GM19468 (cell line): ENCODE data around the gene CALN1.

Experiments used
- ATAC-seq: cut with Tn5 transposase; IDR thresholded peaks from one replicate; pipeline ENCODE4 v1.9.1; 2021; ENCODE audit warnings: mild to moderate bottlenecking, moderate library complexity, moderate number of reproducible peaks; ENCODE audit not compliant: unreplicated experiment; ENCODE audit errors: extremely low read depth

Gene CALN1

DNA sequence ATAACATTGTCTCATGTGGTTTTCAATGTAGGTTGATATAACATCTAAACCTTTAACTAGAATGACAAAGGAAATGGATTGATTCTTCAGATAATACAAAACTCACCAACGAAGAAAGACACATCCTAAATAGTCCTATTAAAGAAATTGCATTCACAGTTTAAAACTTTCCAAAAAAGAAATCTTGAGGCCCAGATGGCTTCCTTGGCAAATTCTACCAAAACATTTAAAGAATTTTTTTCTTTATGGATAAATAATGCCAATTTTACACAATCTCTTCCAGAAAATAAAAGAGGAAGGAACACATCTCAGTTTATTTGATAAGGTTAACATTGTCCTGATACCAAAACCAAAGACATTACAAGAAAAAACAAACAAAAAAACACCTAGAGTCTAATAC is 349.5 kb downstream of the CALN1 start:
- no peak for ATAC-seq

DNA sequence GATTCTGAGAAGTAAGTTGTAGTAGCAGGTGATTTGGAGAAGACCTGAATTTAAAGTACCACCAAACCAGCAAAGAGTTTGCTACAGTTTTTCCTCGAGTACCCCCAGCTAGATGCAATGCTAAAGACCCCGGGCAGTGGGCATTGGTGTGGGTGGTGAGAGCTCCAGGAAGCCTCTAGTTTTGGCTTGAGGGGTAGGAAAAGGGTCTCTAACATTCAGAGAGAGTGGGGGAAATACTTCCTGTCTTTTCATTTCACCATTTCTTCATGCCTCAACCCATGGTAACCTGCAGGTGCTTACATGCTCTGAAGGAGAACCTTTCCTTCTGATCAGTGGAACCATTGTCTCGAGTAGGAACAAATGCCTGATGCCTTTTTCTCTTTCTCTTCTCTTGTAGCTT is 352.2 kb downstream of the CALN1 start:
- ATAC-seq, result no peak

- no peak for ATAC-seq
These were observed 353.6 kb downstream of the CALN1 start for GRCh38 chr7:72058579-72058978.

DNA sequence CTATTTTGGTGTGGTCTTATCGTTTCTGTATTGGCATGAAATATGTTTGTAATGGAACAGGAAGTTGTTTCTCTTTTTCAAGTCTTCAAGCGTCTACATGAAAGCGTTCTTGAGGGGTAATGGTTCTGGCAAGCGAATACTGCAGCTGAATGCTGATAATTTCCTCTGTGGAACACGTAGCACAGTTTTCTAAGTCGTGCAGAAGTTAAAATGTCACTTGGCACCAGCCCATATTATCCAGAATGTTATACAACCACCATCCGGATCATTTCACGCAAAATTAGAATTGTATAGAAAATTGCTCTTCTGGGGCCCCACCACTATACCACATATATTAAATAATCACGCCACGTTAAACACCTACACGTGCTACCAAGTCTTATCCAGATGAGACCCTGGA is 354.3 kb downstream of the CALN1 start:
- ATAC-seq, result no peak

- ATAC-seq, result no peak
These were observed 354.9 kb downstream of the CALN1 start for GRCh38 chr7:72057231-72057630.

DNA sequence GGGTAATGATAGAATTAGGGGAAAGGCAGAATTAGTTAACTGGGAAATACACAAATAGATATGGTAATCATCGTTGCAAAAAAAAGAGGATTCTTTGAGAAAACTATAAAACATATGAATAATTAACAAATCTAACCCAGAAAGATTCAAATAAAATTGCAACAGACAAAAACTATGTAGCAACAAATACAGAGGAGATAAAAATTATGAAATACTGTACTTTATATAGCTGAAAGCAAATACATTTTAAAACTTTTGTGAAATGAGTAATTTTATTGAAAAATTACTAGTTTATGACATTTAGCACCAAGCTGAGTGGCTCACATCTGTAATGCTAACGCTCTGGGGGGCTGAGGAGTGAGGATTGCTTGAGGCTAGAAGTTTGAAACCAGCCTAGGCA is 356.7 kb downstream of the CALN1 start:
- no peak for ATAC-seq

- no peak for ATAC-seq
These were observed 358.8 kb downstream of the CALN1 start for GRCh38 chr7:72053292-72053691.

- no peak for ATAC-seq
These were observed 363.7 kb downstream of the CALN1 start for GRCh38 chr7:72048420-72048819.

DNA sequence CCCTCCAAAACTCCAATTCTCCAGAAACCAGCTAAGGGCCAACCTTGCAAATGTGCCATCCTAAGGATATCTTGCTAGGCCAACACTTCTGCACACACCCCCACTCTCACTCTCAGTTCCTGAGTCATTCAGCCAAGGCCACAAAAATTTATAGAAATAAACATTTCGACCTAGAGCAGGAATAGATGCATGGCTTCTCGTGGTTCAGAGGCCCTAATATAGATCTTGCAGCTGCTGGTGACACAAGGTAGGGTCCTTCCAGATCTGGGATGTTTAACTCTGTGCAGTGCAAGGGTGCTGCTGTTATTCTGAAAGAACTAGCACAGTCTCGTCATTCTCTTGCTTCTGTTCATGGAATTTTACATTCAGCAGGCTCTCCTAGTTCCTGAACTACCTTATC is 369.3 kb downstream of the CALN1 start:
- ATAC-seq, result no peak

GRCh38 chr7:72040641-72041040 is 371.5 kb downstream of the CALN1 start:
- ATAC-seq, result no peak

DNA sequence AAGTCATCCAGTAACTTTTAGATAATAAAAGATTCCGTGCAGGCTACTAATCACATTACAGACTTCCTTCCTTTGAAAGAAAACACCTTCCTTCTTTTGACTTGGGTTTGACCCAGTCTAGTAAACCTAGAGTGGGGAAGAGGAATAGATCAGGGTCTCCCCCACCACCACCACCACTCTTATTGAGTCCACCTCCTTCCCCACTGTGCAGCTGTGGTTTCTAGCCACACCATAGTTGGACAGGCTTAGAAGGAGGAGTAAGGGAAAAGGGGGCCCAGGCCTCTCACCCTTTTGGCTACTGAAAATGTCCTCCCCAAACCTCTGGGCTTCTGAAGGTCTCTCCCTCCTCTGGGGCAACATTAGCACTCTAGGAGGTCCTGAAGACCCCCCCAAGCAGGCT is 372.7 kb downstream of the CALN1 start:
- ATAC-seq, result no peak

DNA sequence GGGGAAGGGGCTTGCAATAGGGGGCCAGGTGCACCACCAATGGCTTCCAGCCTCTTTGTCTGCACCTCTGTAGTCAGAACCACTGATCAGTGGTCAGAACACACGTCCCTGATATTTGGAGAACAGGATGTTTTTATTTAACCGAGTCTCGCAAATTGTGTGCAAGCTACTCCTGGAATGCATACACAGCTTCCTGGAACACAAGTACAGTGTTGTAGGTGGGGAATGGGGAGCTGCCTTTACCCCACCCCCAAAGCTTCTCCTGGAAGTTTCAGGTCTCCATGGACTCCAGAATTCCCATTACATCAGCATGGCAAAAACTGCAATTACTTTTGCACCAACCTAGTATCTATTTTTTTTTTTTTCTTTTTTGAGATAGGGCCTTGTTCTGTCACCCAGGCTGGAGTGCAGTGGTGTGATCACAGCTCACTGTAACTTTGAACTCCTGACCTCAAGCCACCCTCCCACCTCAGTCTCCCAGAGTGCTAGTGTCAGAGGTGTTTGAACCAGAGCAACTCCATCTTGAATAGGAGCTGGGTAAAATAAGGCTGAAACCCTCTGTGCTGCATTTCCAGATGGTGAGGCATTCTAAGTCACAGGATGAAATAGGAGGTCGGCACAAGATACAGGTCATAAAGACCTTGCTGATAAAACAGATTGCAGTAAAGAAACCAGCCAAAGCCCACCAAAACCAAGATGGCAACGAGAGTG is 374.0 kb downstream of the CALN1 start:
- ATAC-seq, result no peak

- ATAC-seq, result no peak
These were observed 374.6 kb downstream of the CALN1 start for GRCh38 chr7:72037516-72037915.

- ATAC-seq, result no peak
These were observed 376.9 kb downstream of the CALN1 start for GRCh38 chr7:72035266-72035665.

- no peak for ATAC-seq
These were observed 379.2 kb downstream of the CALN1 start for GRCh38 chr7:72032934-72033333.

DNA sequence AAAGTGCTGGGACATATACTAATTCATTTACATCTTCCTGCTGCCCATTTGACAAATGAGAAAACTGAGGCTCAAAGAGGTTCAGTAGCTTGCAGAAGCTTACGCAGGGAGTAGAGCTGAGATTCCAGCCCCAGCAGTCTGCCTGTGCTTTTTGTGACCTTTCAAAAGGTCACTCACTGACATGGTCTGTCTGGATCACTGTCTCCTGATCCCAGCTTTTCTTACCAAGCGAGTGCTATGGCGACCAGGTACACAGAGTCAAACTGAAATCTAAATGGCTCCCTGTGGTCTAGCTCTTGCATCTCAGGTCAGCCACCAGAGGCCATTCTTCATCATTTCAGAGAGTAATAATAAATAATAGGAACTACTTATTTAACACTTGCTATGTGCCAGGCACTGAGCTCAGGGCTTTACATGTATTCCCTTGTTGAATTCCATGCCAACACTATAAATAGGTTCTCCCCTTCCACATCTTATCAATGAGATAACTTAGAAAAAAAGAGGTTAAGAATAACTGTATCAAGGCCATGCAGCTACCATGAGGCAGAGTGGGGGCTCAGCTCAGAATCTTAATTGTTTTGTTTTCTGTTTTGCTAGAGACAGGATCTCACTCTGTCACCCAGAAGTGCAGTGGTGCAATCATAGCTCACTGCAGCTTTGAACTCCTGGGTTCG is 381.0 kb downstream of the CALN1 start:
- no peak for ATAC-seq

- no peak for ATAC-seq
These were observed 383.9 kb downstream of the CALN1 start for GRCh38 chr7:72028267-72028666.

DNA sequence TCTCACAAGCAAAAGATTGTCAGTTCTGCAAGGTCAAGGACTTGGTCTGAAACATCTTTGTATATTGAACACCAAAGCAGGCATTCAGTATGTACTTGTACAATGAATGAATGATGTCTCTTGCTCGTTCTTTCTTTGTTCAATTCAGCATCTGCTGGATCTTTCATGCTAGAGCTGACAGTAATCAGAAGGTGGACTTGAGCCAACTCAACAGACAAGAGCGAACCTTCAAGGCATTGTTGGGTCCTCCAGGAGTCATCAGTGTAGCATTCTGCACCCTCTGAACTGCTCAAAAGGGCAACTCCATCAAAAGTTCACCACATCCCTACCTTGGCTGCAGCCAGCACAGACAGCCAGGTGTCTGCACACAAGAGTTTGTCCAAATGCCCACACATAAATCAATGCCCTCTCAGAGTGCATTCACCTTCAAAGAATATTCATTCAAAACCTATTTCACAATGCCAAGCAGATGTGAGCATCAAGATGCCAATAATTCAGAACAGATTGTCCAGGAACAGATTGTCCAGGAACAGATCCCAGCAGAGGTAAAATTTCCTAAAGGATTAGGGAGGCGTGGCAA is 386.7 kb downstream of the CALN1 start:
- ATAC-seq, result no peak

DNA sequence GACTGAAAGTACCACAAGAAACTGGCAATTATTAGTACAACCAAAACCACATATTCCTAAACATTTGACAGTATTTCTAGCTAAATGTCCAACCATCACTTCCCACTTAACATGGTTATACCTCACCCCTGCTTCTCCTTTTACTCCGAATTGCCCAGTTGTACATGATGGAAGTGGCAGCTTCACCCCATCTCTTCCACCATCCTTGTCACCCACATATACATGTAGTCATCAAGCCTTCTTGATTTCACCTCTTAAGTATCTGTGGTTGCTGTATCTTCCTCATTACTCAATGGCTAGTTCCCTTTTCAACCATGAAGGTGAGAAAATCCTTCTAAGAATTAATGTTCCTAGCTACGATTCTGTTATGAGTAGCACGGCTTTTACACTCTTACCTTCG is 388.2 kb downstream of the CALN1 start:
- ATAC-seq, result no peak

DNA sequence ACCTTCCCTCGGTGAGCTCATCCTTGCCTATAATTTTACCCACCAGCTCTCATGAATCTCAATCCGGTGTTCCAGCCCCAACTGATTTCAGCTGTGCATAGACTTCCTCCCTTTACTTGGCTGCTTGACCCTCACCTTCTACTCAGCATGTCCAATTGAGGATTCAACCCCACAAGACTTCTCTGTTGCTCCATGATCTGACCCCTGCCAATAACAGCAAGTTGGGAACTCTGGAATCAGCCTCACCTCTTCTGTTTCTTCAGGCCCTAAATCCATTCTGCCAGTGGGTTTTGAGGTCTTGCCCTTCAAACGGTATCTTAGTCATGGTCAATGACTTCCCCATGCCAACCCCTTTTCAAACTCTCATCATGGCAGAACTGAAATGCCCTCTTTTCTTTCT is 390.4 kb downstream of the CALN1 start:
- ATAC-seq, result no peak

- no peak for ATAC-seq
These were observed 391.8 kb downstream of the CALN1 start for GRCh38 chr7:72020311-72020710.

GRCh38 chr7:72019436-72019835 is 392.7 kb downstream of the CALN1 start:
- no peak for ATAC-seq
